Right kidney (tissue), 1 donor: ENCODE data around the gene LRRC25.
A peak's percentile ranks its signal among the peaks of the same experiment; 100 is the strongest.
"Not testable (repeated sequence)": the region's sequence is repeated elsewhere in the genome, so short reads cannot be mapped to it uniquely, and the experiment has no call there.

Experiments
- DNase-seq: peaks from one replicate; pipeline ENCODE4 v3.0.0-alpha.2; 2016

Gene LRRC25

DNA sequence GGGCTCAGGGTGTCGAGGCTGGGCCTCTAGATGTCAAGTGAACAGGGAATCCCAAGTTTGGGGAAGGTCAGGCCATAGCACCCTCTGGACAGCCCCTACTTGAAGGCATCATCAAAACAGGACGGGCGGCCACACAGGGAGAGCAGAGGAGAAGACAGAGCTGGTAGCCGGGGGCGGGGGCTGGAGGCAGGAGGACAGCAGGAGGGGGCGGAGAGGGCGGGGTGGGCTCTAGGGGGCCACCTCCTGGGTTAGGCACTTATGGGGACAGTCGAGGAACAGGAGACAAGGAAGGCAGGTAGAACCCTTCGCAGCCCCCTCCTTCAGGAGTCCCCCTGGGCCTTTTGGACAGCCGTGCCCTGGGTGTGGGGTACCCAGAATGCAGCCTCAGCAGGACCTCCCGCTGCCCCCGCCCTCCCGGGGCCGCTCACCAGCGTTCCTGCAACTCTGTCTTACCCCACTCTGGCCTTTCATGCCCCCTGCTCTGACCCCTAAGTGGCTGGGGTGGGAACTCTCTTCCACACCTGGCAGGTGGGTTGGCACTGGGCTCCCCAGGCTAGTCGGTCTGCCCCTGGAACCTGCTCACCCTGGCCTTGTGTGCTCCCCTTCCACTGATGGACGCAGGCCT lies 27.6 kb upstream of the LRRC25 start:
- DNase-seq, result peak; percentile 7

GRCh38 chr19:18424122-18424889 lies 26.9 kb upstream of the LRRC25 start:
- DNase-seq, result no peak

DNA sequence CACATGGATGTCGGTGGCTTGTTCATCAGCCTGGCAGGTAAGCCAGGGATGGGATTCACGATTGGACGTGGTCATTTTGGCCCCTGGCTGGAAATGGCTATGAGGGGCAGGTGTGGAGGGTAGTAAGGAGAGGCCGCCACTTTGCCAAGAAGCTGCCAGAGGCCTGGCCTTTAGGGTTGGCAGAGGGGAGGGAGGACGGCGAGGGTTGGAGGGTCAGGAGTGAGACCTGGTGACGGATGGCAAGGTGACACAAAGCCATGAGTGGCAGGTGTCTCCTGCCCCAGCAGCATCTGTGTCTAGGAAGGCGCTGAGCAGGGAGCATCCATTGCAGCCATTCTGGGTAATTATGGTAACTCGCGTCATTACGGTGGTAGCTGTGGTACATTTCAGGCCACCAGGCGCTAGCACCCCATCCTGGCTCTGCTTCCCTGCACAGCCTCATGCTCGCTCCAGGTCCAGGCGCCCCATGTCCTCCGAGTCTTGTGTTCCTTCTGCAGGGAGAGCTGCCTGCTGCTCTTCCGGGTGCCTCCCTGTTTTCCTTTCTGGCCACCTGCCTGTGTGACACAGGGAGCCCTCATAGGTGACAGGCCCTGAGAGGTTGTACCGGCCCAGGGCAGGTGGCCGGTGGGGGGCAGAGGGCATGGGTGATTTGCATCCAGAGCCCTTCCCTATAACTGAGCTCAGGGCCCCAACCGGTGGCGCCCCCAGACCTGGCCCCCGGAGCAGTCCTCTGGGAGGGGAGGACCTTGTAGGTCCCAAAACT lies 26.0 kb upstream of the LRRC25 start:
- peak; percentile 6 for DNase-seq

GRCh38 chr19:18422530-18423191 lies 25.2 kb upstream of the LRRC25 start:
- no peak for DNase-seq

DNA sequence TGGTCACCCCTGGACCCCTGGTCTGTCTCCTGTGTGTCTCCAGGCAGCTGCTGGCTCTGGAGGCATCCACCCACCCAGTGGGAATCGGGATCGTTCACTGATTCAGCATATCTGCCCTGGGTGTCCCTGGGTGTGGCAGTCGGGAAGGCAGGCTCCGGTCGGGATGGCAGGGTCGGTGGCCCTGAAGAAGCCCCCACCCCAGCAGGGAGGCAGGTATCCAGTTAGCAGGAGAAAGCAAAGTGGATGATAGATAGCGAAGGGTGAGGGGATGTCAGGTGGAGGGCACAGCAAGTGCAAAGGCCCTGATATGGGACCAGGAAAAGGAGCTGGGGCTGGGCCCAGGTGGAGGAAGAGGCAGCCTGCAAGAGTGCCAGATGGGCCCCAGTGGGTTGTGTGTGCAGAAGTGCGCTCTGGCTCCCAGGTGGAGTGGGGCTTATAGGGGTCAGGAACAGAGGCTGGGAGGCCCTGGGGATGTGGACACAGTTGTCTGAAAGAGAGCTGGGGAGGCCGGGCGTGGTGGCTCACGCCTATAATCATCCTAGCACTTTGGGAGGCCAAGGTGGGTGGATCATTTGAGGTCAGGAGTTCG lies 24.0 kb upstream of the LRRC25 start:
- no peak for DNase-seq

- peak; percentile 4 for DNase-seq
These were observed 23.5 kb upstream of the LRRC25 start for GRCh38 chr19:18420930-18421329.

- no peak for DNase-seq
These were observed 22.5 kb upstream of the LRRC25 start for GRCh38 chr19:18419699-18420460.

DNA sequence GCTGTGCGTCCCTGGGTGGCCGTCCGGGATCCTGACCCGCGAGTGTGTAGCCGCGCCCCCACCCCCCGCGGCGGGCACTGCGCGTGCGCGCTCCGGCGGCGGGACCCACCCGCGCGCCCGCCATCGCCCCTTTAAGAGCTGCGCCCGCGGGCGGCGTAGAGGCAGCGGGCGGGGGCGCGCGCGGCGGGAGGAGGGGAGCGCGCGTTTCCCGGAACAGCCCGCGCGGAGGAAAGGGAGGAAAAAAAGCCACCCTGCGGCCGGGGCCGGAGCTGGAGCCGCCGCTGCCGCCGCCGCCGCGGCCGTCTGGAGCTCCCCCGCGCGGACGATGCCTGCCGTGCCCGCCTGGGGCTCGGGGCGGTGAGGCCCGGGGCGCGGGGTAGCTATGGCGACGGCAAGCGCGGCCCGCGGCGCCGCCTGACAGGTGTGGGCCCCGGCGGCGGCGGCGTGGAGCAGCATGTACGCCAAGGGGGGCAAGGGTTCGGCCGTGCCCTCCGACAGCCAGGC lies 21.8 kb upstream of the LRRC25 start, which contains the start of gene SSBP4:
Gene SSBP4, plus strand, starts transcription at position 204 of the 504 bp plus-strand sequence. Its CDS starts 251 bp downstream, at position 455.
- peak; percentile 94 for DNase-seq

- no peak for DNase-seq
These were observed 21.2 kb upstream of the LRRC25 start for GRCh38 chr19:18418483-18419194.

- peak; percentile 68 for DNase-seq
These were observed 20.6 kb upstream of the LRRC25 start for GRCh38 chr19:18418029-18418482.

- DNase-seq, result peak; percentile 90
These were observed 20.0 kb upstream of the LRRC25 start for GRCh38 chr19:18417250-18418028.

DNA sequence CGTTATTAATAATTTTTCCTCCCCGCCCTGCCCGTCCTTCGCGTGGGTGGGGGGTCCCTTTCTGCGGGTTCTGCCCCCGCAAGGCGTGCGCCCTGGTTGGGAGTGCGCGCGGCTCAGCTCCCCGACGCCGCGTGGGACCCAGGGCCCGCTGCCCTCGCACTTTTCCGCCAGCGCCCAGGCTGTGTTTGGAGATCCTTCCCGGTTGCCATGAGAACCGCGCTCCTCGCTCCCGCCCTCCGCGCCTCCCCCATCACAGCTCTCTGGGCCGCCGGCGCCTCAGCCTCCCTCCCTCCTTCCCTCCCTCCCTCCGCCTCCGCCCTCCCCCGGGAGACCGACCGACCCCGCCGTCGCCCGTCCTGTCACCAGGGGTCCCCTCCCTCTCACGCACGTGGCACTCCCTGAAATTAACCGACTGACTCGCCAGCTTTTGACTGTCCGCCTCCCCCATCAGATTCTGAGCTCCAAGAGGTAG lies 19.4 kb upstream of the LRRC25 start:
- DNase-seq, result peak; percentile 90

DNA sequence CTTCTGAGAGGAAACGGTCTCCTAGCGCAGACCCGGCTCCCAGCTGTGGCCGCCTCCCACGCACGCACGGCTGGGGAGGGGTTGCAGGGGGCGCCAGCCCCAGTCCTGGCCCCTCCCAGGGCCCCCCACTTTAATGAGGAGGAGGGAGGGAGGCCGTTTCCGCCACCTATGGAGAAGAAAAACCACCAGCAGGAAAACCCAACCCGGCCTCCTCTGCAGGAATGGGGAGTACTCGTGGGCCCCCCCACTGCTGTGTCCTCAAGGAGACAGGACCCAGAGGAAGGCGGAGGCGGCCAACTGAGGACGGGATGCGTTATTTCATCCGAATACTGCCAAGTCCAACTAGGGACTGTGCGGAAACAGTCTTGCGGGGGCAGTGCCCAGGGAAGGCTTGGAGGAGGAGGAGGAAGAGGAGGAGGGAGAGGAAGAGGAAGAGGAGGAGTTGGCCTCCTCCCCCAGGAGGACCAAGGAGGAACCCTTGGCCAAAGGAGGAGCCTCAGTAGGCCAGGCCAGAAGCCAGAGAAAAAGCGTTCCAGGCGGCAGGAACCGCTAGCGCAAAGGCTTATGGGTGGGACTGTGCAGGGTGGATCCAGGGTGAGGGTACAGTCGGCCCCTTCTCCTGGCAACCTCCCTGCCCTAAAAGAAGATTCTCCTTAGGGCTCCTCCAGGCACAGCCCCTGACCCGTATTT lies 17.9 kb upstream of the LRRC25 start:
- peak; percentile 86 for DNase-seq

DNA sequence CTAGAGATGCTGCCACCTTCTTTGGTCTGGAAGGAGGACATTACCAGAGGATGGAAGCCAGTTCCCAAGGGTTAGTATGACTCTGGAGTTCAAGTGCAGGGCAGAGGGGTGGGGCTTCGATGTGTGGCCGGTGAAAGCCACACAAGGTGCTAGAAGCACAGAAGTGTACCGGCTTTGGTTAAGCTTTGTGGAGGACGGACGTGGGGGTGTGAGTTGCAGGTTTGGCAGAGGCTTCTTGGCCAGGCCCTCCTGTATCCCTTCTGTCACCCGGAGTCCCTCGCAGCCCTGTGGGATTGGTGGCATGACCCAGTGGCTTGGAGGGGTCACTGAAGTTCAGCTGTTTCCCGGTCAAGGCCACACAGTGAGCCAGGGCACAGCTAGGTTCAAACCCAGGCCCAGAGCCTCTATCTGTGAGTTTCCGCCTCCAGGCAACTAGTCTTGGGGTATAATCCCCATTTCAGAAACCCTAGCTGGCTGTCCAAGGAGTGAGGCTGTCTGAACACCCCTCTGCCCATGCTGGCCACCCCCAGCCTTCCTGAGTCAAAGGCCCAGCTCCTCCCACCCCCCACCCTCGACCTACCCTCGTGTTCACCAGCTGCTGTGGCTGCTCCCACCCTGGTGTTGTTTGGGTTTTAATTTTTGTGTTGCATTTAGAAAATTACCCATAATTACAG lies 17.2 kb upstream of the LRRC25 start:
- no peak for DNase-seq

GRCh38 chr19:18412610-18413239 lies 15.3 kb upstream of the LRRC25 start:
- no peak for DNase-seq

GRCh38 chr19:18408053-18408476 lies 10.6 kb upstream of the LRRC25 start:
- no peak for DNase-seq

DNA sequence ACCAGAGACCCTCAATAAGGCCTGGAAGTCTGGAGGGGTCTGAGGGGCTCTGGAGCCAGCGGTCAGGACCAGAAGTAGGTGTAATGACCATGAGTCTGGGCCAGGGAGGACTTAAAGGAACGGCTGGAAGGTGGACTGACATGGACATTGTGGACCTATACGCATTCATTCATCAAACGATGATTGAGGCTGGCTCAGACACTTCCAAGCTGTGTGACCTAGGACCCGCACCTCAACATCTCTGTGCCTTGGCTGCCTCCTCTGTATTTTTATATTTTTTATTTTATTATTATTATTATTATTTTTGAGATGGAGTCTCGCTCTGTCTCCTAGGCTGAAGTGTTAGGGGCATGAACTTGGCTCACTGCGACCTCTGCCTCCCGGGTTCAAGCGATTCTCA lies 9.3 kb upstream of the LRRC25 start:
- no peak for DNase-seq

DNA sequence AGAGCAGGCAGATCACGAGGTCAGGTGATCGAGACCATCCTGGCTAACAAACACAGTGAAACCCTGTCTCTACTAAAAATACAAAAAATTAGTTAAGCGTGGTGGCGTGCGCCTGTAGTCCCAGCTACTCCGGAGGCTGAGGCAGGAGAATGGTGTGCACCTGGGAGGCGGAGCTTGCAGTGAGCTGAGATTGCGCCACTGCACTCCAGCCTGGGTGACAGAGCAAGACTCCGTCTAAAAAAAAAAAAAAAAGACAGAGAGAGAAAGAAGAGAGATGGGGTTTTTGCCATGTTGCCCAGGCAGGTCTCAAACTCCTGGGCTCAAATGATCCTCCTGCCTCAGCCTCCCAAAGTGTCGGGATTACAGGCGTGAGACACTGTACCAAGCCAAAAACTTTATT lies 8.3 kb upstream of the LRRC25 start:
- not testable (repeated sequence) for DNase-seq
